Activated CD4-positive, alpha-beta T cell treated with anti-CD3 and anti-CD28 coated beads, Interleukin-2, amount 50 U/mL, for 16 hours (primary cell): ENCODE data around the gene YAF2.
"Not testable (repeated sequence)": the region's sequence is repeated elsewhere in the genome, so short reads cannot be mapped to it uniquely, and the experiment has no call there.

Experiments used
- DNase-seq: peaks from one replicate; pipeline ENCODE4 v3.0.0-alpha.2; 2020

The YAF2 gene

GRCh38 chr12:42192258-42192657 is 45.8 kb downstream of the YAF2 start:
- DNase-seq = no peak

- DNase-seq = no peak
These were observed 47.7 kb downstream of the YAF2 start for GRCh38 chr12:42190376-42190775.

GRCh38 chr12:42188275-42188674 is 49.8 kb downstream of the YAF2 start:
- not testable (repeated sequence) for DNase-seq

DNA sequence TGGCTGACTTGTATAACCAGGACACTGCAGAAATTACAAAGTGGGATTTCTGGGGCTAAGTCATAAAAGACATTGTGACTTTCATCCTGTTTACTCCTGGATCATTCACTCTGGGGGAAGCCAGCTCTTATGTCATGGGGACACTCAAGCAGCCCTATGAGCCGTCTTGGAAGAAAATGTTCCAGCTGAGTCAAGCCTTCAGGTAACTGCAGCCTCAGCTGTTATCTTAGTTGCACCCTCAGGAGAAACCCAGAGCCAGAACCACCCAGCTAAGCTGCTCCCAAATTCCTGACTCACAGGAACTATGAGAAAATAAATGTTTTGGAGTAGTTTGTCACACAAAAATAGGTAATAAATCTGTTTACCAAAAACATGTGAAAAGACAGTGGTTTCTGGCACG is 50.2 kb downstream of the YAF2 start:
- DNase-seq = no peak

DNA sequence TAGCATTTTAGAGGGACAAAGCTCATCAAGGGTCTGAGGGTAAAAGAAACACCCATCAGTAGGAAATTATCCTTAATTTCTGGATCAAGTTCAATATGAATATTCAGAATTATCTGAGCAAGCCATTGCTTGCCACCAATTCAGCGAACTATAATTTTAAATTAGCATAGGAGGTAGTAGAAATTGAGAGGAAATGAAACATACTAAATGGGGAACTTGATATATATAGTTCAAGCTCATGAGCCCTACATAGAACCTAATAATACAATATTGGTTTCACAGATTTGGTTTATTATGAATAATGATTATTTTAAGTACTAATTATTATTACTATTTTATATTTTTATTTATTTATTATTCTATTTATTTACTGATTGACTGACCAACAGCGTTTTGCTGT is 51.3 kb downstream of the YAF2 start:
- DNase-seq = no peak

DNA sequence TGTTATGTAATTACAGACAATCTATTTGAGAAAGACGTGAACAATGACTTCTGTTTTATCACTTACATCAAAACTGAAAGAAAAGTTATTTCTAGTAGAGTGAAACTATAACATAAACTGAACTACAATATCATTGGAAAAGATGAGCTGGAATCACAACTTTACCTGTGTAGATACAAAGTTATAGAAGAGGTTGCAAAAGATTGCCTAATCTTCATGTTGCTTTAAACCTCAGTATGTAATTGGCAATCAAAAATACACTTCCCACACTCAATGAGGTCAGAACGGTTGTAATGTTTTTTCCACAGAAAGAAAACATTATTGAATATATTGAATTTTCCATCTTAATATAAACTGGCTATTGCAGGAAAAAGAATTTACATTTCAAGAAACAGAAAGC is 55.7 kb downstream of the YAF2 start:
- DNase-seq = no peak

DNA sequence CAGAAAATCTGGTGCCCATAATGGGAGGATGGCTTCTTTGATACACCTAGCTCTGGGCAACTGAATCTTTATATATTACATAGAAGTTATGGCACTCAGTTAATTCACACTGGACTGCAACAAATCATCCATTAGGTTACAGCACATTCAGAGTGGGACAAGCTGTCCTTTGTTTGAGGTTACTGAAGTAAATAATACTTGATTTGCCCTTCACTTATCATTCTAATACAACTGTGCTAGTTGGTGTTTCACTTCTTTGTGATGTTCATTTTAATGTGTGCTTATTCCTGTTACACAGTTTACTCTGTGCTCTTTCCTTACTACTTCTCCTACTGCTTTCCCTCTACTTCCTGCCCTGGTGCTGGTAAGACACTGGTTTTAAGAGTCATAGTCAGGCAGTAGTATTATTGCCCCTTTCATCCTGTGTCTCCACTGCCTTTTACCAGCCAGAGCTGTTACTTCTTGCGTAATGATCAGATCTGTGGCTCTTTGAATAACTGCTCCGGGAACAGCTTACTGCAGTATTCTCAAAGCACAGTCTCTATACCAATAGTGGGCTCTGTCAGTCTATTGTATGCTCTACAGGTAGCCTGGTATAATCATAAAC is 57.0 kb downstream of the YAF2 start:
- no peak for DNase-seq

DNA sequence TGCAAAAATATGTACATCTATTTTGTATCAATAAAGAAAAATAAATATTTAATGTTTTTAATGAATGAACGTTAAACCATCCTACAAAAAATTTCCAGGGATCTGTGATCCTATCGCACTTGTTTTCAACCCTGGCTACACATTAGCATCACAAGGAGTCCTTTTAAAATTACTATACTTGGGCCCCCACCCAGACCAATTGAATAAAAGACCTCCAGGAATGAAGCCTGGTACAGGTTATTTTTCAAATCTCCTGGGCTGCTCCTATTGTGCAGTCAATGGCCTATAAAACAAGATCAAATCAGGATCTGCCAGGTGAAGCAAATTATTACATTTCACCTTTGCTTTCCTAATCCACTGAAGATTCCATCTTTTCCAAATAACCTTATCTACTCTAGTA is 59.9 kb downstream of the YAF2 start:
- DNase-seq = no peak

DNA sequence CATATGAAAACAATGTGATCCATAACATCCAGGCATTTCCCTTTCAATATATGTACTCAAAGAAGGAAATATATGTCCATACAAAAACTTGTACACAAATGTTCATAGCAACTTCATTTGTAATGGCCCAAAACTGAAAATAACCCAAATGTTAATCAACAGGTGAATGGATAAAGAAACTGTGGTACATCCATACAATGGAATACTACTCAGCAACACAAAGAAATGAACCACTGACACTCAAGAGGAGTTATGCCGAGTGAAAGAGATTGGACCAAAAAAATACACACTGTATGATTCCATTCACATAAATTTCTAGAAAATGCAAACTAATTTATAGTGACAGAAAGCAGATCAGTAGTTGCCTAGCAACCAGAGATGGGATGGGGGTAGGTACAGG is 63.1 kb downstream of the YAF2 start:
- no peak for DNase-seq

GRCh38 chr12:42173961-42174521 is 64.0 kb downstream of the YAF2 start:
- no peak for DNase-seq

DNA sequence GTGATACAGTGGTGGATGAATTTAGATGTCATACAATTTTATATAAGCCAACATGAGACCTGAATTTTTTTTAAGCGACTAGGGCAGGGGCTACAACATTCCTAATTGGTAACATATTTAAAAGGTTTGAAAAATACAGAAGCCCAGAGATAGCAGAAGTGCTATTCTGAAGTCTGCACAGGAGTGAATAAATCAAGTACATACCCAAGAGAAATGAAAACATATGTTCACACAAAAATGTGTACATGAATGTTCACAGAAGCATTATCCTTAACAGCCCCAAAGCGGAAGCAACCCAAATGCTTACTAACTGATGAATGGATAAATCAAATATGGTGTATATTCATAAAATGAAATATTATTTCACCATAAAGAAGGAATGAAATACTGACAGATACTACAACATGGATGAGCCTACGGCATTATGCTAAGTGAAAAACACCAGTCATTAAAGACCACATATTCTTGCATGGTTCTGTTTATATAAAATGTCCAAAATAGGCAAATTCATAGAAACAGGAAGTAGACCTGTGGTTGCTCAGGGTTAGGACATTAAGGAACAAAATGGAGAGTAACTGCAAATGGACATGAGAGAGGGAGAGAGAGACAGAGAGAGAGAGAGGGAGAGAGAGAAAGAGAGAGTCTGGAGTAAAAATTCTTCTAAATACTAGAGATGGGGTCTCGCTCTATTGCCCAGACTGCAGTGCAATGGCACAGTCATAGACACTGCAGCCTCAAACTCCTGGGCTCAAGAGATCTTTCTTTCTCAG is 65.4 kb downstream of the YAF2 start:
- DNase-seq = no peak

- no peak for DNase-seq
These were observed 70.3 kb downstream of the YAF2 start for GRCh38 chr12:42167711-42168110.

DNA sequence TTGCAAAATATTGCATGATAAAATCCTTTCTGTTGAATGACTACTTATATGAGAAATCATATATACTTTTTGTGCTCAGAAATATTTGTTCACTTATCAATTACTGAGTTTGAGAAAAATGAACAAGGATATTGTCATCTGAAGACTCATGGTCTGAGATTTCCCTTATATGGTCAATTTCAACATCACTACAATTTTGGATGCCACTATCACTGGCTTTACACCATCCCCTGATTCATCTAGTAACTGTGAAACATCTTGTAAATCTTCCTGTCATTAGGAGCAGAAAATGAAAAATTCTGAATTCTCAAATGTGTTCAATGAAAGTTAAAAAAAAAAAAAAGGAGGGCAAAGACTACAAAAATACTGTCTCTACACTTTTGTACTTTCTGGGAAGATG is 71.5 kb downstream of the YAF2 start:
- DNase-seq = no peak

DNA sequence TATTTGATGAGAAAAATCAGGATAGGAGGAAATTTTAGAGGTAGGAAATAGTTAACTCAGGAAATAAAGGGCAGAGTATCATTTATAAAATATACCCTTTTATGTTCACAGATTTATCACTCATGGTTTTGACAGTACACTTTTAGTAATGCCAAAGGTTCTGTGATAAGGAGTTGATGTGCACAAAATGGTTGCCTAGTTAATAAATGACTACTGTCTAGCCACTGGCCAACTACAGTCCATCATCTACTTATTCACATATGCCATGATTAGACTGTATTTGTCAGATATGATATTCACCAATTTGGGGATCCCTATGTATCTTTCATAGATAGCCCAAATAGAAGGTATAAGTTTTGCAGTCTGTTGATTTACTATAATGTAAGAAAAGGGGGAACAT is 74.1 kb downstream of the YAF2 start:
- DNase-seq = no peak

DNA sequence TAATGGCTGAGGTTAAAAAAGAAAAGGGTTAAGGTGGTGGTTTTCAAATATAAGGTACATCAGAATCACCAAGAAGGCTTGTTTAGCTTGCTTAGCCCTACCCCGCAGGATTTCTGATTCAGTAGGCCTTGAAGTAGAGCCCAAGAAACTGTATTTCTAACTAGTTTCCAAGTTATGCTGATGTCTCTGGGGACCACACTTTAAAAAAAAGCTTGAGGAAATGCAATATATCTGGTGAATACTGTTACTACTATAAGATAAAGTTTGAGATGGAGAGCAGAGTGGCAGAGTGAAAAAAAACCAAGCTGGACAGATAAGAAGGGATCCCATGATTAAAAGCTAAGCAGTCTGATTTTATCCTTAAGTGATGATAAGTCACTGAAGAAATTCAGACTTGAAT is 75.1 kb downstream of the YAF2 start:
- DNase-seq = no peak

DNA sequence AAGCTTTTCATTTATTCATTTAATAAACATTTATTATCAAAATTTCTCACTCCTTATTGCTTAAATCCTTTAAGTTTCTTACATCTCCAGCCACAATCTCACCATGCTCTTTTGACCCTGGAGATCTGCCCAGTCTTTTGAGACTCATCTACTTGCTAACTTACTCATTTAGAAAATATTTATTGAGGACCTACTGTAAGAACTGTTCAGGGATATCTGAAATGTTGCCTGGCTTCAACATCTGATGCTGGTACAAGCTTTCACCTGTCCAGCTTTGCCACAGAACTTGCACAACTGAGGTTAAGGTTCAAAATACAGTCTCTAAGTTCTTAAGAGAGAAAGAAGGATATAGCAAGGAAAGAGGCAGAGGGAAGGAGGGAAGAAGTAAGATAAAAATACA is 75.9 kb downstream of the YAF2 start:
- DNase-seq = no peak

GRCh38 chr12:42161529-42161928 is 76.5 kb downstream of the YAF2 start:
- DNase-seq = no peak

DNA sequence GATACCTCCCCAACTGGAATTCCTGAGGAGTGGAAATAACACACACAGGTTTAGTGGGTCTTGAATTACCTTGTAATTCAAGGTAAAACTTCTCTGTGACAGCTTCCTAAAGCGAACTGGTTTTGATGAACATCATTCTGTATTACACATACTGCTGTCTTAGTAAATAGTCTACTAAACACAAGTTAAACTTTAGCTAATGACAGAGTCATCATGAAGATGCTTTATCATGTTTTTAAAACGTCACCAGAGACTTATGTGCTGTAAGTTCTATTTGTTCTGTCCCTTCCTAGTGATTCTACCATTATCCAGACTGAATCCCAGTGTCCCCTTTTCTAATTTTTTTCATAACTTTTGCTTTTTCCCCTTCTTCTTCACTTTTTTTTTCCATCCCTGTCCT is 81.8 kb downstream of the YAF2 start:
- DNase-seq = no peak

- DNase-seq = no peak
These were observed 92.4 kb downstream of the YAF2 start for GRCh38 chr12:42145552-42146215.

DNA sequence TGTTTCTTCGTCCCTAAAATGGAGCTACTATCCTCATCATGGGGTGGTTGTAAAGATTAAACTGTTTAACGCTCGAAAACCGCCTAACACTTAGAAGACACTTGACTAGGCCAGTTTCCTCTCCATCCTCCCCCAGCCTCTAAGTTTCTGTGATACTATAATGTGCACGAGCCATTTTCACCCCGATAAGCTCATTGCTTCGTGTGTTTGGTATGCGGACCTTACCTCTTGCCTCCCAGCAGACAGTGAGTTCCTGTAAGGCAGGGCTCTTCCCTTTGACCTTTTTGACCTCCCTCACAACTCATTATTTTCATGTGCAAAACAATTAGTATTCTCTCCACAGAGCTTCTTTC is 92.9 kb downstream of the YAF2 start:
- no peak for DNase-seq

- DNase-seq = peak; percentile 88
These were observed 93.4 kb downstream of the YAF2 start, which contains the start of gene GXYLT1 for GRCh38 chr12:42144408-42145196. Gene GXYLT1 (minus strand): TSS chr12:42144874. CDS start chr12:42144646, 228 bp downstream.

- DNase-seq = no peak
These were observed 94.0 kb downstream of the YAF2 start for GRCh38 chr12:42144158-42144407.

- DNase-seq = no peak
These were observed 94.4 kb downstream of the YAF2 start for GRCh38 chr12:42143452-42144157.
